Measurements from ENCODE around the gene ARL15. TPM values are rescaled to one million over a fixed set of nuclear protein-coding genes. Genes with fewer than 3 reads are reported as not detected.
A peak's percentile ranks its signal among the peaks of the same experiment; 100 is the strongest.

The ARL15 gene
- total RNA-seq, 1 donor: 22.0 TPM

DNA sequence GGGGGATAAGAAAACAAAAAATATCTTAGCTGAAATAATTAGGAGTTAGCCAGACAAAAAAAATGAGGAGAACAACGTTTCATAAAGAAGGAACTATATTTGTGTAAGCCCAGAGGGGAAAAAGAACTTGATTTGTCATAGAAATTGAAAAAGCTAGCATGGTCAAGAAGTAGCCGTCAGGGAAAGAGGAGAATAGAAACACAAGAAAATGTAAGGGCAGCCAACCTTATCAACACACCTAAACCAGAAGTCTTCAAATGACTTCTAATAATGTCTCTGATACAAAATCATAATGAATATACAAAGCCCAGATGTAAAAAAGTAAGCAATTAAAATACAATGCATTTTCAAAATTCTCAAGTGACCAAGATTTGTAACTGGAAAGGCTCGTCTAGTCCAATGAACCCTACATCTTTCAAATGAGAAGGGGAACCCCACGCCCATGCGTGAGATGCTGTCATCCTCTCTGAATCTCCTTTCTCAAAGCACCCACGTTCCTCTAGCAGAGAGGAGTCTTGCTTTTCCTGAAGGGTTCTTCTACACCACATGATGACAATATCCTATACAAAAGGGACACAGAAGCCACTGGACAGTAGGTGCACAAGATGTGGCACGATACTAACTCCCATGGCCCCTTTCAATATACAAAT is 103.7 kb downstream of the ARL15 start:
- no peak overlapping the region for H3K4me3 ChIP-seq (ENCODE audit: low read depth, low read length)
- TF ChIP-seq, protein P1, sequence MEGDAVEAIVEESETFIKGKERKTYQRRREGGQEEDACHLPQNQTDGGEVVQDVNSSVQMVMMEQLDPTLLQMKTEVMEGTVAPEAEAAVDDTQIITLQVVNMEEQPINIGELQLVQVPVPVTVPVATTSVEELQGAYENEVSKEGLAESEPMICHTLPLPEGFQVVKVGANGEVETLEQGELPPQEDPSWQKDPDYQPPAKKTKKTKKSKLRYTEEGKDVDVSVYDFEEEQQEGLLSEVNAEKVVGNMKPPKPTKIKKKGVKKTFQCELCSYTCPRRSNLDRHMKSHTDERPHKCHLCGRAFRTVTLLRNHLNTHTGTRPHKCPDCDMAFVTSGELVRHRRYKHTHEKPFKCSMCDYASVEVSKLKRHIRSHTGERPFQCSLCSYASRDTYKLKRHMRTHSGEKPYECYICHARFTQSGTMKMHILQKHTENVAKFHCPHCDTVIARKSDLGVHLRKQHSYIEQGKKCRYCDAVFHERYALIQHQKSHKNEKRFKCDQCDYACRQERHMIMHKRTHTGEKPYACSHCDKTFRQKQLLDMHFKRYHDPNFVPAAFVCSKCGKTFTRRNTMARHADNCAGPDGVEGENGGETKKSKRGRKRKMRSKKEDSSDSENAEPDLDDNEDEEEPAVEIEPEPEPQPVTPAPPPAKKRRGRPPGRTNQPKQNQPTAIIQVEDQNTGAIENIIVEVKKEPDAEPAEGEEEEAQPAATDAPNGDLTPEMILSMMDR (IDR thresholded peaks at IDR 0.05; ENCODE audit: insufficient read depth, low read length): no peak
- DNase-seq (ENCODE audit: low read depth): no peak

DNA sequence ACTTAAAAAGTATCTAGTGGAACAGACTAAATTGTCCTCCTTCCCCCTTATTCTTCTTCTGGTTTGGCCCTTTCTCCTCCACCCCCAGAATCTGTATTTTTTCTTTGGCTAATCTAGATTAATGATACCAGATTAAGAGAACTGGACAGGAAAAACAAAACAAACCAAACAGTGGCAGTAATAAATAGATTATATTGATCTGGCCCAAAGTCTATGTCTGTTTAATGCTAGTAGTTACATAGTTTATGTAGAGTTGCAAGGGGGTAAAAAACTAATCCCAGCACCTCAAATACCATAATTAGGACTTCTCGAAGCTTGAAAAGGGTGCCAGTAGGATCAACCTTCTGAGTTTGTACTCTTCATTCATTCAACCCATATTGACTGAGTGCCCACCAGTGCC is 104.5 kb downstream of the ARL15 start:
- no peak overlapping the region for H3K4me3 ChIP-seq (ENCODE audit: low read depth, low read length)
- TF ChIP-seq, protein P1 (IDR thresholded peaks at IDR 0.05; ENCODE audit: insufficient read depth, low read length): no peak
- no peak for DNase-seq (ENCODE audit: low read depth)

DNA sequence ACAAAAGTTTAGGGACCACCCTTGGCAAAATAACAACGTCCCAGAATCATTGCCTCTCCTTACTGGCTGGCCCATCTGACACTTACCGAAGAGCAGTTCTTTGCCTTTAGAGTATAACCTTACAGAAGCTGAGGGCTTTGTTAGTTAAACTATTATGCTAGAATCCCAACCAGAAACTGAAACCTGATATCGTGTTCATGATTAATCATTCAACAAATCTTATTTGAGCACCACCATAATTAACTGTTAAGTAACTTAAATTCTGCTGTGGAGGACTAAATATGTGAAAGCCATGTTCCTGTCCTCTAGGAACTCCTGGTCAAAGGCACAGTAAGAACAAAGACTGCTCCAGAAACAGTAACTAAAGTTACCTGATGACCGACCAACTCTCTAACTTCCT is 104.9 kb downstream of the ARL15 start:
- TF ChIP-seq, protein P1 (IDR thresholded peaks at IDR 0.05; ENCODE audit: insufficient read depth, low read length): no peak
- no peak for DNase-seq (ENCODE audit: low read depth)
- no peak overlapping the region for H3K4me3 ChIP-seq (ENCODE audit: low read depth, low read length)

DNA sequence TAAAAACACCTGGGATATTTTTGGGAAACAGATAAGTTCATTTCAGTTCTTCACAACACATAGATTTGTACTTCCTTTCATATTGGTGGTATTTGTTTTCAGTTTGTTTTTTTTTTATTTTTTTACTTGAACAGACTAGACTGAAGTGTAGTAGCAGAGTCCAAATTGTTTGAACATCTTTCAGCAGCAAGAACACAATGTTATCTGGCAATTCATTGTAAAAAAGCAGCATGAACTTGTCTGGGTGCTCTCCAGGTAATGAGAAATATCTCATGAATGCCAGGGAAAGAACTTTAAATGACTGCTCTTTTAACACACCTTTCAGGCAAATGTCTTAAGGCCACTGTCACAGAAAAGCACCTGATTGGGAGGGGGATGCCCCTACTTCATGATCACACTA is 113.4 kb downstream of the ARL15 start:
- H3K4me3 ChIP-seq (ENCODE audit: low read depth, low read length): no peak overlapping the region
- no peak for DNase-seq (ENCODE audit: low read depth)
- TF ChIP-seq, protein P1 (IDR thresholded peaks at IDR 0.05; ENCODE audit: insufficient read depth, low read length): no peak

DNA sequence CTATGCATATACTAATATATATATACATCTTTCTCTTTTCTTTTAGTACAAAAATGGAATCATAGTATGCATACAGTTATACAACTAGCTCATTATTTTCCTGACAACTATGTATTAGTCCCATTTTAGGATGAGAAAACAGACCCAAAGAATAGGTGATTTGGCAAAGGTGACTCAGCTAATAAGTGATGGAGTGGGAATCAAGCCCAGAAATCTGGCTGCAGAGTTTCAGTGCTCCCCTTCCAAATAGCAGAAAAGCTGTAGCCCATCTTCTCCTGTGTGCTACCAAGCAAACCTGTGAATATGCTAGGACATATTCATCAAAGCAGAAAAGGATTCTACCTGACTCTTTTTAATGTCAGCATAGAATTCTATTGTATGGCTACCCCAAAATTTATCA is 114.7 kb downstream of the ARL15 start:
- no peak for DNase-seq (ENCODE audit: low read depth)
- TF ChIP-seq, protein P1 (IDR thresholded peaks at IDR 0.05; ENCODE audit: insufficient read depth, low read length): no peak

DNA sequence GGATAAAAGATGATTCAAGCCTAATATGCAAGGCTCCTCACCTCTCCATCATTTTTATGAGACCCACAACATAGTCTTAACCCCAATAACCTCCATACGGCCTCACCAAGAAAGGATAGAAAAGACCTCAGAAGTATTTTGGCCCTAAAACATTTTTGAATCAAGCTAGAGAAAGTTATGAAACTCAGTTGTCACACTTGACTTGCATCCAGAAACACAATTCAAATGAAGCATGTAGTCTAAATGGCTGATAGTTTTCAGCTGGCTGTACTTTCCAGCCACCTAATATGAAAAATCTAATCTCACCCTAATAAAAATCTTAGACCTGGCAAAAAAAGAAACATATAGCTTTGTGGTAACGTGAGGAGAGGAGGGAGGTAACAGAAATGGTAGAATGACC is 116.1 kb downstream of the ARL15 start:
- DNase-seq (ENCODE audit: low read depth): peak; percentile 53
- H3K4me3 ChIP-seq (ENCODE audit: low read depth, low read length): no peak overlapping the region
- TF ChIP-seq, protein P1 (IDR thresholded peaks at IDR 0.05; ENCODE audit: insufficient read depth, low read length): no peak

More for the DNA sequence above, 114.7 kb downstream of the ARL15 start:
- no peak overlapping the region for H3K4me3 ChIP-seq (ENCODE audit: low read depth, low read length)

DNA sequence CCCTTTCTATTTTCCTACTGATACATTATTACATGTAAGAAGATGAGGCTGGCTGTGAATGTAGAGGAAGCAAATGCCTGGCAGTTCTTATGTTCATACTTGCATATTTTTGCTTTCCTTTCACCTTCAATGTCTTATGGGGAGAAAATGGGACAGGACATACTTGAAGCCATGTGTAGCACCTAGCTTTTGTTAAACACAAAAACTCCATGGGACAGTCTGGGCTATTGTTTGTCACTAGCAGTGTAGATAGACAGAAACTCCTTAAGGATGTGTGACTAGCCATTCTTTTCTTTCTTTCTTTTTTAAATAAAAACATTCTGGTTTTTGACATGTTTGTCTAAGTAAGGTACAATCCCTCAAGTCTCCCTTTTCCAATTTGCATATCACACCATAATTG is 122.7 kb downstream of the ARL15 start:
- DNase-seq (ENCODE audit: low read depth): no peak
- TF ChIP-seq, protein P1 (IDR thresholded peaks at IDR 0.05; ENCODE audit: insufficient read depth, low read length): no peak

More for the DNA sequence above, 122.7 kb downstream of the ARL15 start:
- H3K4me3 ChIP-seq (ENCODE audit: low read depth, low read length): no peak overlapping the region
